Smooth muscle cell (in vitro differentiated cells): ENCODE measurements around the gene NKD1. TPM values are rescaled to one million over a fixed set of nuclear protein-coding genes. Genes with fewer than 3 reads are reported as not detected.

Experiments
- DNase-seq: peaks from one replicate; lab custom pipeline; 2025; ENCODE audit not compliant: unreplicated experiment; lab: John Stamatoyannopoulos, UW
- H2AFZ ChIP-seq: fragments of 200-600 bp; sonication (generic); 2 replicates; pipeline ENCODE4 v1.6.0; 2016; ENCODE audit warnings: antibody characterized with exemption, low read depth, mild to moderate bottlenecking
- H3F3A ChIP-seq: fragments of 200-600 bp; sonication (generic); 2 replicates; pipeline ENCODE4 v1.6.0; 2017; ENCODE audit warnings: antibody characterized with exemption, low read depth
- H3K27ac ChIP-seq: fragments of 200-600 bp; sonication (generic); 2 replicates; pipeline ENCODE4 v1.5.1; 2016; ENCODE audit warnings: low read depth, mild to moderate bottlenecking
- H3K27me3 ChIP-seq: fragments of 200-600 bp; sonication (generic); 2 replicates; pipeline ENCODE4 v1.6.1; 2016; ENCODE audit warnings: low read depth, mild to moderate bottlenecking
- H3K36me3 ChIP-seq: fragments of 200-600 bp; sonication (generic); 2 replicates; pipeline ENCODE4 v1.5.1; 2016; ENCODE audit warnings: low read depth
- H3K4me1 ChIP-seq: fragments of 200-600 bp; sonication (generic); 2 replicates; pipeline ENCODE4 v1.5.1; 2016; ENCODE audit warnings: low read depth
- H3K4me2 ChIP-seq: fragments of 200-600 bp; sonication (generic); 2 replicates; pipeline ENCODE4 v1.6.0; 2016; ENCODE audit warnings: mild to moderate bottlenecking
- H3K4me3 ChIP-seq: fragments of 200-600 bp; sonication (generic); 2 replicates; pipeline ENCODE4 v1.5.1; 2016; ENCODE audit warnings: mild to moderate bottlenecking
- H3K79me2 ChIP-seq: fragments of 200-600 bp; sonication (generic); 2 replicates; pipeline ENCODE4 v1.6.0; 2016; ENCODE audit warnings: low read depth, mild to moderate bottlenecking
- H3K9ac ChIP-seq: fragments of 200-600 bp; sonication (generic); 2 replicates; pipeline ENCODE4 v1.6.0; 2016; ENCODE audit warnings: low read depth
- H3K9me3 ChIP-seq: fragments of 200-600 bp; sonication (generic); replicated peaks from 2 replicates; pipeline ENCODE4 v1.5.1; 2016; ENCODE audit warnings: low read depth
- H4K20me1 ChIP-seq: fragments of 200-600 bp; sonication (generic); 2 replicates; pipeline ENCODE4 v1.6.0; 2016; ENCODE audit warnings: low read depth
- CTCF ChIP-seq: fragments of 200-600 bp; sonication (generic); IDR thresholded peaks from 2 replicates; pipeline ENCODE4 v1.5.1; 2017; ENCODE audit warnings: borderline replicate concordance, mild to moderate bottlenecking, antibody characterized with exemption; ENCODE audit not compliant: insufficient read depth, poor library complexity, severe bottlenecking
- WGBS: methylation state at CpG from one replicate; pipeline ENCODE4 v1.1.7; 2016; ENCODE audit warnings: low lambda C conversion rate; 5-methylcytosine and 5-hydroxymethylcytosine counted together
- polyA plus RNA-seq: library from polyadenylated mRNA; unstranded; fragments of >200 nt; fragmentation: Nextera tagmentation; extraction: Ambion mirVana; gene quantifications from 2 replicates; pipeline ENCODE4 v1.2.1, GENCODE V29; 2016
- total RNA-seq: library from RNA; depleted of rRNA; stranded (reverse); fragments of >200 nt; gene quantifications from 2 replicates; pipeline ENCODE4 v1.2.3, GENCODE V29; 2014

NKD1 gene
- total and polyA plus RNA-seq, 2 experiments from 2014 or later, result 4.5 to 18.8 TPM

GRCh38 chr16:50638816-50639670 lies 90.8 kb downstream of the NKD1 start:
- no peak for TF ChIP-seq CTCF
- 91% methylated on average over 8 of the region's 8 CpGs for WGBS
- H3K9ac ChIP-seq, result no peak overlapping the region
- H3K4me1 ChIP-seq, result no peaks in the 10 kb centered on the region
- H3F3A ChIP-seq, result no peaks in the 10 kb centered on the region
- no peak overlapping the region for H3K4me2 ChIP-seq
- H3K36me3 ChIP-seq, result no peaks in the 10 kb centered on the region
- no peaks in the 10 kb centered on the region for H3K79me2 ChIP-seq
- H3K27me3 ChIP-seq, result no peaks in the 10 kb centered on the region
- H3K4me3 ChIP-seq, result no peak overlapping the region
- no peak overlapping the region for H2AFZ ChIP-seq
- H3K9me3 ChIP-seq, result no peaks in the 10 kb centered on the region
- H4K20me1 ChIP-seq, result no peaks in the 10 kb centered on the region
- H3K27ac ChIP-seq, result no peak overlapping the region
- no peak for DNase-seq

- no peak overlapping the region for H3K9ac ChIP-seq
- no peaks in the 10 kb centered on the region for H3K4me1 ChIP-seq
- no peak overlapping the region for H2AFZ ChIP-seq
- TF ChIP-seq CTCF, result no peak
- no peaks in the 10 kb centered on the region for H3K79me2 ChIP-seq
- 71% methylated on average over 1 of the region's 1 CpG for WGBS
- DNase-seq, result no peak
- H3K4me2 ChIP-seq, result no peak overlapping the region
- no peaks in the 10 kb centered on the region for H3F3A ChIP-seq
- no peaks in the 10 kb centered on the region for H4K20me1 ChIP-seq
- H3K27me3 ChIP-seq, result no peaks in the 10 kb centered on the region
- H3K9me3 ChIP-seq, result no peaks in the 10 kb centered on the region
- no peak overlapping the region for H3K27ac ChIP-seq
- no peak overlapping the region for H3K4me3 ChIP-seq
- no peaks in the 10 kb centered on the region for H3K36me3 ChIP-seq
These were observed 92.2 kb downstream of the NKD1 start for GRCh38 chr16:50640391-50640790.

GRCh38 chr16:50640919-50641817 lies 93.0 kb downstream of the NKD1 start:
- Histone ChIP-seq H3K4me1 (no peaks in the 10 kb centered on the region), H3K4me2 (no peak overlapping the region), H3F3A (no peaks in the 10 kb centered on the region), H3K79me2 (no peaks in the 10 kb centered on the region), H3K27ac (no peak overlapping the region), H2AFZ (no peak overlapping the region), H3K4me3 (no peak overlapping the region), H4K20me1 (no peaks in the 10 kb centered on the region), H3K9me3 (no peaks in the 10 kb centered on the region), H3K9ac (no peak overlapping the region), H3K27me3 (no peaks in the 10 kb centered on the region), H3K36me3 (no peaks in the 10 kb centered on the region)
- no peak for TF ChIP-seq CTCF
- no peak for DNase-seq
- WGBS, result 89% methylated on average over 15 of the region's 15 CpGs
